Suprapubic skin (tissue), 4 donors: ENCODE measurements around the gene ZNF335. TPM values are rescaled to one million over a fixed set of nuclear protein-coding genes. Genes with fewer than 3 reads are reported as not detected.

ENCODE experiments used
- DNase-seq, 2 donors: peaks; one replicate each; pipeline ENCODE4 v3.0.0-alpha.2; 2019; ENCODE audit warnings: low spot score in 2 of 2
- H3K27ac ChIP-seq: fragments of 200-600 bp; sonication (generic); one replicate; pipeline ENCODE4 v1.5.1; 2019
- H3K27me3 ChIP-seq: fragments of 200-600 bp; sonication (generic); one replicate; pipeline ENCODE4 v1.5.1; 2019
- H3K36me3 ChIP-seq: fragments of 200-600 bp; sonication (generic); one replicate; pipeline ENCODE4 v1.5.1; 2019
- H3K4me1 ChIP-seq: fragments of 200-600 bp; sonication (generic); one replicate; pipeline ENCODE4 v1.5.1; 2019
- H3K4me3 ChIP-seq: fragments of 200-600 bp; sonication (generic); one replicate; pipeline ENCODE4 v1.5.1; 2019; ENCODE audit warnings: mild to moderate bottlenecking
- H3K9me3 ChIP-seq: fragments of 200-600 bp; sonication (generic); one replicate; pipeline ENCODE4 v1.5.1; 2019
- CTCF ChIP-seq, 2 donors: fragments of 200-600 bp in 1 of 2; fragments of 450-650 bp in 1 of 2; sonication (generic) in 1 of 2; IDR thresholded peaks; one replicate each; pipeline ENCODE4 v1.5.1; 2016 to 2019; ENCODE audit warnings: antibody characterized with exemption in 2 of 2, mild to moderate bottlenecking in 1 of 2, moderate library complexity in 1 of 2
- EP300 ChIP-seq: sonication (generic); formaldehyde crosslinking; IDR thresholded peaks from one replicate; pipeline ENCODE4 v1.6.1; 2017; ENCODE audit warnings: antibody characterized with exemption
- POLR2A ChIP-seq, 2 donors: fragments of 450-650 bp; IDR thresholded peaks; one replicate each; pipeline ENCODE4 v1.6.1; 2017; ENCODE audit warnings: antibody characterized with exemption in 2 of 2, mild to moderate bottlenecking in 2 of 2, moderate library complexity in 2 of 2
- POLR2AphosphoS5 ChIP-seq, 3 donors: sonication (generic); formaldehyde crosslinking; IDR thresholded peaks; one replicate each; pipeline ENCODE4 v1.6.1; 2017; ENCODE audit warnings: antibody characterized with exemption in 3 of 3
- WGBS: methylation state at CpG from one replicate; pipeline ENCODE4 v1.1.5; 2018; 5-methylcytosine and 5-hydroxymethylcytosine counted together
- total RNA-seq, 4 donors: library from RNA; depleted of rRNA; stranded (reverse); fragments of >200 nt; gene quantifications; one replicate each; pipeline ENCODE4 v1.1.0, GENCODE V29; 2016

Gene ZNF335
- total RNA-seq, 4 donors from 2014 or later: 25.8 to 62.6 (median 35.1) TPM

GRCh38 chr20:45947110-45947866 is 24.7 kb downstream of the ZNF335 start:
- H3K4me1 ChIP-seq: peaks cover 32% of the 10 kb centered on the region
- no peaks in the 10 kb centered on the region for H3K27me3 ChIP-seq
- no peaks in the 10 kb centered on the region for H3K9me3 ChIP-seq
- WGBS: 70% methylated on average over 26 of the region's 29 CpGs
- H3K36me3 ChIP-seq: peaks cover 98% of the 10 kb centered on the region
- H3K4me3 ChIP-seq: no peak overlapping the region
- peak in 1 of 2 donors; percentile 68 for DNase-seq
- TF ChIP-seq POLR2A (IDR thresholded peaks at IDR 0.05): no peak
- no peak for TF ChIP-seq CTCF (IDR thresholded peaks at IDR 0.05)
- H3K27ac ChIP-seq: peak overlapping the region; percentile 81

- TF ChIP-seq POLR2AphosphoS5 (IDR thresholded peaks at IDR 0.05) (peak in 1 of 3 donors; percentile 9), POLR2A (IDR thresholded peaks at IDR 0.05) (no peak)
- Histone ChIP-seq H3K4me1 (peaks cover 32% of the 10 kb centered on the region), H3K36me3 (peaks cover 97% of the 10 kb centered on the region), H3K9me3 (no peaks in the 10 kb centered on the region), H3K27me3 (no peaks in the 10 kb centered on the region), H3K27ac (peak overlapping the region; percentile 81), H3K4me3 (no peak overlapping the region)
- DNase-seq: peak in 1 of 2 donors; percentile 78
- WGBS: 76% methylated on average over 19 of the region's 20 CpGs
Measured at GRCh38 chr20:45946149-45946970, 25.6 kb downstream of the ZNF335 start.

- 87% methylated on average over 11 of the region's 13 CpGs for WGBS
- peaks cover 32% of the 10 kb centered on the region for H3K4me1 ChIP-seq
- TF ChIP-seq CTCF (IDR thresholded peaks at IDR 0.05): no peak
- TF ChIP-seq POLR2AphosphoS5 (IDR thresholded peaks at IDR 0.05): no peak
- H3K27ac ChIP-seq: peak overlapping the region; percentile 81
- no peak overlapping the region for H3K4me3 ChIP-seq
- H3K36me3 ChIP-seq: peaks cover 97% of the 10 kb centered on the region
- H3K27me3 ChIP-seq: no peaks in the 10 kb centered on the region
- peak in 1 of 2 donors; percentile 65 for DNase-seq
- no peaks in the 10 kb centered on the region for H3K9me3 ChIP-seq
Measured at GRCh38 chr20:45945678-45946148, 26.3 kb downstream of the ZNF335 start.

GRCh38 chr20:45944965-45945677 is 26.9 kb downstream of the ZNF335 start:
- 80% methylated on average over 19 of the region's 19 CpGs for WGBS
- no peaks in the 10 kb centered on the region for H3K9me3 ChIP-seq
- no peak overlapping the region for H3K4me3 ChIP-seq
- TF ChIP-seq CTCF (IDR thresholded peaks at IDR 0.05) (no peak), POLR2A (IDR thresholded peaks at IDR 0.05) (no peak), EP300 (no peak), POLR2AphosphoS5 (IDR thresholded peaks at IDR 0.05) (no peak)
- no peak for DNase-seq
- H3K27me3 ChIP-seq: no peaks in the 10 kb centered on the region
- peak overlapping the region; percentile 81 for H3K27ac ChIP-seq
- peaks cover 32% of the 10 kb centered on the region for H3K4me1 ChIP-seq
- peaks cover 97% of the 10 kb centered on the region for H3K36me3 ChIP-seq

GRCh38 chr20:45944151-45944964 is 27.6 kb downstream of the ZNF335 start:
- H3K27ac ChIP-seq: no peak overlapping the region
- no peak overlapping the region for H3K4me3 ChIP-seq
- DNase-seq: no peak
- peaks cover 97% of the 10 kb centered on the region for H3K36me3 ChIP-seq
- TF ChIP-seq POLR2AphosphoS5 (IDR thresholded peaks at IDR 0.05) (no peak), POLR2A (IDR thresholded peaks at IDR 0.05) (no peak), EP300 (no peak), CTCF (IDR thresholded peaks at IDR 0.05) (no peak)
- no peaks in the 10 kb centered on the region for H3K27me3 ChIP-seq
- H3K4me1 ChIP-seq: peaks cover 31% of the 10 kb centered on the region
- WGBS: 74% methylated on average over 11 of the region's 15 CpGs
- no peaks in the 10 kb centered on the region for H3K9me3 ChIP-seq
